Kidney (tissue), 14 donors: Measurements from ENCODE around the gene RGSL1. TPM values are rescaled to one million over a fixed set of nuclear protein-coding genes. Genes with fewer than 3 reads are reported as not detected.

ENCODE experiments used
- DNase-seq, 5 donors: peaks; one replicate each; pipeline ENCODE4 v3.0.0-alpha.2; 2013 to 2020
- FAIRE-seq: peaks from 2 replicates; lab custom pipeline; 2012; peaks lifted over from hg19 to GRCh38; lab: Jason Lieb, UNC
- H3K27ac ChIP-seq, 2 donors: one replicate each; pipeline ENCODE4 v1.7.0; 2013; ENCODE audit warnings: low read depth in 2 of 2, low read length in 2 of 2, inconsistent platforms in 1 of 2
- H3K27me3 ChIP-seq: one replicate; pipeline ENCODE4 v1.7.1; 2013; ENCODE audit warnings: low read length, inconsistent platforms; ENCODE audit not compliant: control insufficient read depth, insufficient read depth
- H3K36me3 ChIP-seq, 3 donors: one replicate each; pipeline versions ENCODE4 v1.7.0 to v1.7.1; 2013; ENCODE audit warnings: low read length in 3 of 3, control low read depth in 1 of 3, inconsistent platforms in 1 of 3; ENCODE audit not compliant: insufficient read depth in 3 of 3, control insufficient read depth in 2 of 3
- H3K4me1 ChIP-seq, 3 donors: one replicate each; pipeline versions ENCODE4 v1.7.0 to v1.7.1; 2013; ENCODE audit warnings: low read length in 3 of 3, inconsistent platforms in 1 of 3, low read depth in 1 of 3; ENCODE audit not compliant: control insufficient read depth in 2 of 3, insufficient read depth in 2 of 3
- H3K4me3 ChIP-seq, 3 donors: one replicate each; pipeline versions ENCODE4 v1.7.0 to v1.8.1; 2013; ENCODE audit warnings: low read length in 3 of 3, control low read depth in 1 of 3, inconsistent platforms in 1 of 3
- H3K9ac ChIP-seq, 3 donors: one replicate each; pipeline versions ENCODE4 v1.7.0 to v1.7.1; 2013; ENCODE audit warnings: low read length in 3 of 3, control low read depth in 1 of 3, inconsistent platforms in 1 of 3
- H3K9me3 ChIP-seq, 3 donors: one replicate each; pipeline versions ENCODE4 v1.7.0 to v1.7.1; 2013; ENCODE audit warnings: low read length in 3 of 3, control low read depth in 1 of 3, inconsistent platforms in 1 of 3; ENCODE audit not compliant: control insufficient read depth in 2 of 3, insufficient read depth in 1 of 3
- intact Hi-C: fragments of 100-400 bp; cut with DNase I; formaldehyde crosslinking; loops from one replicate; pipeline ENCODE4 v1.11.1; 2022
- polyA plus RNA-seq: library from polyadenylated mRNA; stranded (reverse); fragments of 350-450 nt; fragmentation: Illumina TruSeq; extraction: RNeasy Lipid Tissue Mini Kit (QIAGEN cat#74804); gene quantifications from one replicate; pipeline ENCODE4 v1.2.3, GENCODE V29; 2014; ENCODE audit warnings: low read depth, low replicate concordance; ENCODE audit not compliant: insufficient read depth
- total RNA-seq: library from RNA; stranded (reverse); fragmentation: NEBNext Ultra II Directional; extraction: Animal tissue kit (Norgen Biotek cat#: 25700); gene quantifications from one replicate; pipeline ENCODE4 v1.2.1, GENCODE V29; 2021
- TF ChIP-seq, protein P1 (sequence below): IDR thresholded peaks from 3 replicates; pipeline ENCODE4 v1.5.1; 2012; ENCODE audit warnings: mild to moderate bottlenecking, moderate library complexity, borderline replicate concordance; ENCODE audit not compliant: insufficient read depth; ENCODE audit errors: extremely low read depth
- donor health status: control.
- donor health status: control.
- donor health status: control.
- donor health status: control.
- donor health status: control.
- donor health status: DM: yes; HTN: yes; CAD: no.
- donor health status: Normal renal cell carcinoma (clear cell type).

RGSL1 gene
- total and polyA plus RNA-seq, 2 donors from 2014 or later: not detected

DNA sequence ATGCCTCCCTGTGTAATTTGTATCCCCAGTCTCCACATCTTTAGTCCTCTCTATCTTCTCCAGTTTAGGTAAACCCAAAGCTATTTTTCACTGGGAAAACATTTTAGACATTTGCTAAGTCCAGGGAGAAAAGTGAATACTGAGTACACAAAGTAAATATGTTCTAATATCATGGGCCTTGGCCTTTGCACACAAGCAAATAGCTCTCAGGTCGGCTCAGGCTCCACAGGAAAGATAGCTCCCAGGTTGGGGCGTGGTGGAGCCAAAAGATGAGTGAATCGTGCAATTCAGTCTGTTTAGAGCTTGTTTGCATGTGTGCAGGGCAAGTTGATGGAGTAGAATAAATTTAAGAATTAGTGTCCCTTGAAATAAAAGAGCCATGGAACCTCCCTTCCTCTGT, 7.9 kb downstream of the RGSL1 start:
- Histone ChIP-seq H3K4me3 (no peak overlapping the region), H3K27me3 (no peaks in the 10 kb centered on the region), H3K9me3 (no peaks in the 10 kb centered on the region), H3K4me1 (no peaks in the 10 kb centered on the region), H3K27ac (no peak overlapping the region), H3K9ac (no peak overlapping the region), H3K36me3 (no peaks in the 10 kb centered on the region)
- FAIRE-seq (no peak), DNase-seq (no peak)
- TF ChIP-seq, protein P1, sequence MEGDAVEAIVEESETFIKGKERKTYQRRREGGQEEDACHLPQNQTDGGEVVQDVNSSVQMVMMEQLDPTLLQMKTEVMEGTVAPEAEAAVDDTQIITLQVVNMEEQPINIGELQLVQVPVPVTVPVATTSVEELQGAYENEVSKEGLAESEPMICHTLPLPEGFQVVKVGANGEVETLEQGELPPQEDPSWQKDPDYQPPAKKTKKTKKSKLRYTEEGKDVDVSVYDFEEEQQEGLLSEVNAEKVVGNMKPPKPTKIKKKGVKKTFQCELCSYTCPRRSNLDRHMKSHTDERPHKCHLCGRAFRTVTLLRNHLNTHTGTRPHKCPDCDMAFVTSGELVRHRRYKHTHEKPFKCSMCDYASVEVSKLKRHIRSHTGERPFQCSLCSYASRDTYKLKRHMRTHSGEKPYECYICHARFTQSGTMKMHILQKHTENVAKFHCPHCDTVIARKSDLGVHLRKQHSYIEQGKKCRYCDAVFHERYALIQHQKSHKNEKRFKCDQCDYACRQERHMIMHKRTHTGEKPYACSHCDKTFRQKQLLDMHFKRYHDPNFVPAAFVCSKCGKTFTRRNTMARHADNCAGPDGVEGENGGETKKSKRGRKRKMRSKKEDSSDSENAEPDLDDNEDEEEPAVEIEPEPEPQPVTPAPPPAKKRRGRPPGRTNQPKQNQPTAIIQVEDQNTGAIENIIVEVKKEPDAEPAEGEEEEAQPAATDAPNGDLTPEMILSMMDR: no peak
- intact Hi-C loops: no loop called here

DNA sequence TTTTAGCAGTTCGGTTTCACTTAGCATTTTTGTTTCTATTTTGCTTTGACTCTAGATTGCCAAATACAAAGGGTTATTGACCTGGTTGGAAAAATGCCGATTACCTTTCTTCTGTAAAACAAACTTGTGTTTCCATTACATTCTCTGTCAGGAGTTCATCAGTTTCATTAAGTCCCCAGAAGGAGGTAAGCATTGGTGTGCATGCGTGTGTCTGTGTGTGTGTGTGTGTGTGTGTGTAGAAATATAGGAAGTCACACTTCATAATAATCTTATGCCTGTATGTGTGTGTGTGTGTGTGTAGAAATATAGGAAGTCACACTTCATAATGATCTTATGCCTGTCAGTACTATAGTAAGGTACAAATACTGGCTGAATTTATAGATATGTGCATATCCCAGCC, 10.0 kb downstream of the RGSL1 start:
- no peaks in the 10 kb centered on the region for H3K27me3 ChIP-seq
- FAIRE-seq (no peak), DNase-seq (no peak)
- H3K4me3 ChIP-seq: no peak overlapping the region
- TF ChIP-seq, protein P1: no peak
- no peak overlapping the region for H3K9ac ChIP-seq
- H3K36me3 ChIP-seq: no peaks in the 10 kb centered on the region
- intact Hi-C loops: no loop called here
- no peak overlapping the region for H3K27ac ChIP-seq
- H3K9me3 ChIP-seq: no peaks in the 10 kb centered on the region
- no peaks in the 10 kb centered on the region for H3K4me1 ChIP-seq

DNA sequence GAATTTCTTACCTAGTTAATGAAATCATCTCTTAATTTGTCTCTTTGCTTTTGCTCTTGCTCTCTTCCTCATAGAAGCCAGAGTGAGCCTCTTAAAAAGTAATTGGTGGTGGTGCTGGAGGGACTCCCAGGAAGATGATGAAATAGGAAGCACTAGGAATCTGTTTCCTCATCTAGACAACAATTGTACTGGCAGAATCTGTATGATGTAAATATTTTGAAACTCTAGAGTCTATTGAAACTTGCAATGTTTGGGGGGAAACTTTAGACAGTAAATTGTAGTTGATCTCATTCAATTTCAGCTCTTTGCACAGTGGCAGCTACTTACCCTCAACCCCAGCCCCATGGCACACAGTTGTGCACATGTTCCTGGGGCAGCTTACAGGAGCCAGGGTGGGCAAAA, 10.6 kb downstream of the RGSL1 start:
- intact Hi-C loops: no loop called here
- Histone ChIP-seq H3K27me3 (no peaks in the 10 kb centered on the region), H3K4me1 (no peaks in the 10 kb centered on the region), H3K9ac (no peak overlapping the region), H3K27ac (no peak overlapping the region), H3K9me3 (no peaks in the 10 kb centered on the region), H3K36me3 (no peaks in the 10 kb centered on the region), H3K4me3 (no peak overlapping the region)
- FAIRE-seq: no peak
- no peak for DNase-seq
- TF ChIP-seq, protein P1: no peak

DNA sequence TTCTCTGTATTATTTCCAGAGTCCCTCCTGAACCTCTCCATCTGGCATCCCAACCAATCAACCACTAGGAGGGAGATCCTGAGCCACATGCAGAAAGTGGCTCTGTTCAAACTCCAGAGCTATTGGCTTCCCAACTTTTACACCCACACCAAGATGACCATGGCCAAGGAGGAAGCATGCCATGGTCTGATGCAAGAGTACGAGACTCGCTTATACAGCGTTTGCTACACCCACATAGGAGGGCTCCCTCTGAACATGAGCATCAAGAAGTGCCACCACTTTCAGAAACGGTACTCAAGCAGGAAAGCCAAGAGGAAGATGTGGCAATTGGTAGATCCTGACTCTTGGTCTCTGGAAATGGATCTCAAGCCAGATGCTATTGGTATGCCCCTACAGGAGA, 23.6 kb downstream of the RGSL1 start:
- Histone ChIP-seq H3K9me3 (peaks cover 0 to 6% (median 0%) of the 10 kb centered on the region in 3 donors), H3K9ac (no peak overlapping the region), H3K4me3 (no peak overlapping the region), H3K27ac (no peak overlapping the region), H3K36me3 (no peaks in the 10 kb centered on the region), H3K4me1 (no peaks in the 10 kb centered on the region), H3K27me3 (no peaks in the 10 kb centered on the region)
- intact Hi-C loops: no loop called here
- FAIRE-seq (no peak), DNase-seq (no peak)
- TF ChIP-seq, protein P1: no peak
